H1 (cell line): ENCODE measurements around the gene LBR. TPM values are rescaled to one million over a fixed set of nuclear protein-coding genes. Genes with fewer than 3 reads are reported as not detected.
"Not testable (repeated sequence)": the region's sequence is repeated elsewhere in the genome, so short reads cannot be mapped to it uniquely, and the experiment has no call there.

Experiments
- CTCF ChIA-PET: fragments of 300-600 bp; sonication (Branson Sonifier 250); formaldehyde crosslinking; loops from one replicate; lab custom pipeline; 2021; ENCODE audit not compliant: partially characterized antibody; lab: Charles Lee
- POLR2A ChIA-PET: fragments of 300-600 bp; sonication (Branson Sonifier 250); formaldehyde crosslinking; loops from one replicate; lab custom pipeline; 2021; ENCODE audit warnings: inconsistent platforms; ENCODE audit not compliant: partially characterized antibody; lab: Charles Lee
- DNase-seq, 2 experiments: peaks; one replicate each; pipeline versions ENCODE4 v3.0.0 to v3.0.0-alpha.2; 2010 to 2022; ENCODE audit warnings: low spot score in 2 of 2, low read depth in 1 of 2, mixed read lengths in 1 of 2
- FAIRE-seq: peaks from 2 replicates; lab custom pipeline; 2011; peaks lifted over from hg19 to GRCh38; lab: Jason Lieb, UNC
- H2AFZ ChIP-seq: 2 replicates; pipeline ENCODE4 v1.8.1; 2012; ENCODE audit warnings: low read length, inconsistent platforms
- H2AK5ac ChIP-seq: 2 replicates; pipeline ENCODE4 v1.6.1; 2013; ENCODE audit warnings: low read depth, low read length
- H2BK120ac ChIP-seq: replicated peaks from 2 replicates; pipeline ENCODE3; 2013; ENCODE audit warnings: low read depth, low read length, inconsistent platforms
- H2BK12ac ChIP-seq: 2 replicates; pipeline ENCODE4 v1.6.1; 2013; ENCODE audit warnings: low read depth, low read length
- H2BK15ac ChIP-seq: 2 replicates; pipeline ENCODE4 v1.6.1; 2013; ENCODE audit warnings: low read length
- H2BK20ac ChIP-seq: 2 replicates; pipeline ENCODE4 v1.6.1; 2013; ENCODE audit warnings: low read length
- H2BK5ac ChIP-seq: 2 replicates; pipeline ENCODE4 v1.6.1; 2013; ENCODE audit warnings: low read depth, low read length
- H3K14ac ChIP-seq: 2 replicates; pipeline ENCODE4 v1.6.1; 2013; ENCODE audit warnings: inconsistent platforms; ENCODE audit not compliant: insufficient read length
- H3K18ac ChIP-seq: 2 replicates; pipeline ENCODE4 v1.6.1; 2013; ENCODE audit warnings: low read length; ENCODE audit errors: extremely low read depth
- H3K23ac ChIP-seq: 2 replicates; pipeline ENCODE4 v1.6.1; 2013; ENCODE audit warnings: inconsistent platforms; ENCODE audit not compliant: insufficient read length
- H3K23me2 ChIP-seq: 2 replicates; pipeline ENCODE4 v1.6.1; 2013; ENCODE audit warnings: low read depth, low read length
- H3K27ac ChIP-seq: 2 replicates; pipeline ENCODE4 v1.6.1; 2011; ENCODE audit warnings: low read depth, low read length, inconsistent platforms
- H3K27me3 ChIP-seq, 4 experiments: replicated peaks in 1 of 4; 1 replicate in 1 of 4; 2 replicates in 3 of 4; pipeline versions ENCODE4 v1.6.1 to v1.8.1; 2011 to 2013; ENCODE audit warnings: low read length in 3 of 4, mild to moderate bottlenecking in 3 of 4, inconsistent platforms in 2 of 4, mixed read lengths in 2 of 4, moderate library complexity in 1 of 4; ENCODE audit not compliant: control insufficient read depth in 3 of 4, insufficient read depth in 3 of 4; ENCODE audit errors: extremely low read depth in 1 of 4
- H3K36me3 ChIP-seq, 4 experiments: 2 replicates each; pipeline versions ENCODE4 v1.6.1 to v1.8.1; 2011 to 2013; ENCODE audit warnings: mild to moderate bottlenecking in 4 of 4, low read length in 3 of 4, moderate library complexity in 2 of 4, control low read depth in 1 of 4, inconsistent platforms in 1 of 4; ENCODE audit not compliant: insufficient read depth in 4 of 4, control insufficient read depth in 2 of 4
- H3K4ac ChIP-seq: replicated peaks from 2 replicates; pipeline ENCODE3; 2013; ENCODE audit warnings: low read length, low read depth, mixed read lengths, inconsistent platforms; ENCODE audit not compliant: insufficient read length
- H3K4me1 ChIP-seq, 4 experiments: replicated peaks in 1 of 4; 1 replicate in 1 of 4; 2 replicates in 3 of 4; pipeline versions ENCODE4 v1.6.1 to v1.8.1; 2011 to 2013; ENCODE audit warnings: low read length in 3 of 4, inconsistent platforms in 2 of 4, mixed read lengths in 1 of 4; ENCODE audit not compliant: insufficient read depth in 4 of 4, control insufficient read depth in 3 of 4
- H3K4me2 ChIP-seq, 2 experiments: 2 replicates each; pipeline versions ENCODE4 v1.6.1 to v1.8.1; 2011 to 2013; ENCODE audit warnings: low read depth in 2 of 2, low read length in 2 of 2, control low read depth in 1 of 2, inconsistent platforms in 1 of 2, mild to moderate bottlenecking in 1 of 2; ENCODE audit not compliant: insufficient read depth in 1 of 2
- H3K4me3 ChIP-seq, 4 experiments: fragments of 200-600, 300-600 bp in 1 of 4; sonication (generic), shearing (Covaris generic), sonication (Bioruptor Twin) in 1 of 4; 2 replicates each; pipeline versions ENCODE4 v1.5.1 to v1.8.1; 2011 to 2016; ENCODE audit warnings: low read length in 4 of 4, low read depth in 3 of 4, control low read depth in 2 of 4, inconsistent platforms in 2 of 4, mild to moderate bottlenecking in 2 of 4, mixed read lengths in 1 of 4, moderate library complexity in 1 of 4; ENCODE audit not compliant: insufficient read depth in 2 of 4; ENCODE audit errors: extremely low read depth in 1 of 4
- H3K56ac ChIP-seq: replicated peaks from 2 replicates; pipeline ENCODE3; 2013; ENCODE audit warnings: low read depth, mild to moderate bottlenecking, mixed read lengths, low read length, inconsistent platforms; ENCODE audit not compliant: insufficient read length
- H3K79me1 ChIP-seq: 2 replicates; pipeline ENCODE4 v1.6.1; 2013; ENCODE audit warnings: low read depth, low read length, control low read depth
- H3K79me2 ChIP-seq, 2 experiments: 2 replicates each; pipeline versions ENCODE4 v1.6.1 to v1.8.1; 2012 to 2013; ENCODE audit warnings: low read length in 2 of 2, mild to moderate bottlenecking in 2 of 2, inconsistent platforms in 1 of 2; ENCODE audit not compliant: insufficient read depth in 2 of 2, control insufficient read depth in 1 of 2
- H3K9ac ChIP-seq, 4 experiments: replicated peaks in 1 of 4; 1 replicate in 1 of 4; 2 replicates in 3 of 4; pipeline versions ENCODE4 v1.6.1 to v1.8.1; 2011 to 2013; ENCODE audit warnings: low read depth in 3 of 4, low read length in 3 of 4, control low read depth in 2 of 4, mild to moderate bottlenecking in 2 of 4, moderate library complexity in 2 of 4, inconsistent platforms in 1 of 4; ENCODE audit errors: extremely low read depth in 1 of 4
- H3K9me3 ChIP-seq, 2 experiments: 2 replicates each; pipeline versions ENCODE4 v1.6.1 to v1.8.1; 2012 to 2013; ENCODE audit warnings: mild to moderate bottlenecking in 2 of 2, moderate library complexity in 2 of 2, control low read depth in 1 of 2, inconsistent platforms in 1 of 2, low read depth in 1 of 2, low read length in 1 of 2, mixed read lengths in 1 of 2; ENCODE audit not compliant: insufficient read depth in 2 of 2
- H4K20me1 ChIP-seq, 2 experiments: replicated peaks in 1 of 2; 2 replicates each; pipeline versions ENCODE3 to v1.8.1; 2011 to 2013; ENCODE audit warnings: inconsistent platforms in 2 of 2, low read length in 2 of 2, mild to moderate bottlenecking in 1 of 2; ENCODE audit not compliant: insufficient read depth in 2 of 2, control insufficient read depth in 1 of 2
- H4K5ac ChIP-seq: 2 replicates; pipeline ENCODE4 v1.6.1; 2013; ENCODE audit warnings: low read length, low read depth, mixed read lengths, inconsistent platforms; ENCODE audit not compliant: insufficient read length
- H4K8ac ChIP-seq: 2 replicates; pipeline ENCODE4 v1.8.0; 2013; ENCODE audit warnings: mild to moderate bottlenecking, moderate library complexity, low read length, inconsistent platforms; ENCODE audit not compliant: insufficient read depth; ENCODE audit errors: extremely low read depth
- H4K91ac ChIP-seq: replicated peaks from 2 replicates; pipeline ENCODE3; 2013; ENCODE audit warnings: low read length, mixed read lengths, inconsistent platforms; ENCODE audit not compliant: insufficient read length
- WGBS, 2 experiments: shearing (Covaris generic) in 1 of 2; methylation state at CpG; one replicate each; pipeline versions ENCODE4 v1.1.6 to v1.1.7; 2013 to 2015; ENCODE audit warnings: low lambda C conversion rate in 2 of 2, mixed read lengths in 2 of 2, inconsistent platforms in 1 of 2, low coverage in 1 of 2, missing lambda C conversion rate in 1 of 2; ENCODE audit not compliant: insufficient replicate concordance in 2 of 2, insufficient coverage in 1 of 2, insufficient read length in 1 of 2; ENCODE audit errors: extremely low coverage in 1 of 2, missing lambda C conversion rate in 1 of 2; 5-methylcytosine and 5-hydroxymethylcytosine counted together
- polyA plus RNA-seq, 7 experiments: library from polyadenylated mRNA; depleted of rRNA in 3 of 7; stranded (reverse) in 5 of 7; unstranded in 2 of 7; fragments of >200 nt in 5 of 7; fragments of 200-250 nt in 2 of 7; gene quantifications; 1 replicate in 5 of 7; 2 replicates in 1 of 7; 4 replicates in 1 of 7; pipeline versions ENCODE4 v1.2.1 to v1.2.3, GENCODE V29; 2011 to 2013; ENCODE audit warnings: missing spikeins in 2 of 7, mixed read lengths in 2 of 7
- total RNA-seq: library from RNA; stranded (reverse); fragmentation: NEBNext Ultra II Directional; extraction: Animal tissue kit (Norgen Biotek cat#: 25700); gene quantifications from 2 replicates; pipeline ENCODE4 v1.2.1, GENCODE V29; 2021

Gene LBR
- total and polyA plus RNA-seq, 2 of the 8 experiments (the other 6 are each of a cell fraction or from before 2014, with no cell fraction given), result 32.1 to 89.8 TPM

GRCh38 chr1:225473266-225473665 lies 45.4 kb upstream of the LBR start:
- H3K9me3 ChIP-seq, H2BK20ac ChIP-seq, H4K91ac ChIP-seq, H3K4me2 ChIP-seq, H3K4me3 ChIP-seq, FAIRE-seq, H2AFZ ChIP-seq, H3K4me1 ChIP-seq, H4K20me1 ChIP-seq, H3K27me3 ChIP-seq, H2BK12ac ChIP-seq, H3K18ac ChIP-seq, H2BK120ac ChIP-seq, H3K27ac ChIP-seq, H3K23ac ChIP-seq, H2BK15ac ChIP-seq, H2AK5ac ChIP-seq, H3K14ac ChIP-seq, H3K9ac ChIP-seq, H3K4ac ChIP-seq, H4K8ac ChIP-seq, H3K23me2 ChIP-seq, POLR2A ChIA-PET, H3K36me3 ChIP-seq, H3K79me2 ChIP-seq, H2BK5ac ChIP-seq, H4K5ac ChIP-seq, H3K79me1 ChIP-seq, H3K56ac ChIP-seq: not testable (repeated sequence)
- DNase-seq, result peak in 1 of 2 experiments; percentile 39
- WGBS, 2 experiments, result 90% methylated on average over 8 of the region's 8 CpGs; no CpG with 5 or more reads in 1 of the 2 experiments
- CTCF ChIA-PET, result interaction anchor here (0.6 to 18.7 kb wide), 18 partner anchors 8 to 503 kb away, joined by 3 to 229 read pairs (median 4); partner anchors contain the start of genes LEFTY2 and SRP9
